Activated CD8-positive, alpha-beta memory T cell treated with anti-CD3 and anti-CD28 coated beads for 1 hour (primary cell): ENCODE results near the gene ADA.
"Not testable (repeated sequence)": the region's sequence is repeated elsewhere in the genome, so short reads cannot be mapped to it uniquely, and the experiment has no call there.

Experiments
- DNase-seq, 2 donors: peaks; one replicate each; pipeline ENCODE4 v3.0.0-alpha.2; 2020; ENCODE audit warnings: low read depth in 1 of 2; ENCODE audit errors: extremely low read depth in 1 of 2

ADA gene

GRCh38 chr20:44651684-44652423 lies at the start of gene ADA:
Gene ADA (minus strand): TSS chr20:44651699. CDS start chr20:44651607, 92 bp downstream.
- DNase-seq: peak in 1 of 2 donors; percentile 27

- no peak for DNase-seq
These were observed 48.8 kb upstream of the ADA start for GRCh38 chr20:44700306-44700705.

GRCh38 chr20:44698351-44698750 lies 46.9 kb upstream of the ADA start:
- no peak for DNase-seq

- DNase-seq: not testable (repeated sequence)
These were observed 45.5 kb upstream of the ADA start for GRCh38 chr20:44697041-44697440.

- no peak for DNase-seq
These were observed 44.8 kb upstream of the ADA start for GRCh38 chr20:44696315-44696714.

- no peak for DNase-seq
These were observed 44.3 kb upstream of the ADA start for GRCh38 chr20:44695674-44696300.

- DNase-seq: no peak
These were observed 43.8 kb upstream of the ADA start for GRCh38 chr20:44695295-44695673.

GRCh38 chr20:44694159-44694558 lies 42.7 kb upstream of the ADA start:
- no peak for DNase-seq

- no peak for DNase-seq
These were observed 42.1 kb upstream of the ADA start for GRCh38 chr20:44693627-44694026.

GRCh38 chr20:44692932-44693480 lies 41.5 kb upstream of the ADA start:
- no peak for DNase-seq

GRCh38 chr20:44691424-44692423 lies 40.2 kb upstream of the ADA start:
- DNase-seq: no peak

GRCh38 chr20:44690781-44691423 lies 39.4 kb upstream of the ADA start:
- no peak for DNase-seq

- DNase-seq: no peak
These were observed 38.3 kb upstream of the ADA start for GRCh38 chr20:44689809-44690208.

- DNase-seq: no peak
These were observed 36.6 kb upstream of the ADA start for GRCh38 chr20:44688053-44688625.

- DNase-seq: no peak
These were observed 35.4 kb upstream of the ADA start for GRCh38 chr20:44686934-44687333.

- DNase-seq: no peak
These were observed 32.8 kb upstream of the ADA start for GRCh38 chr20:44684047-44684967.

GRCh38 chr20:44683263-44684046 lies 32.0 kb upstream of the ADA start:
- peak in 1 of 2 donors; percentile 30 for DNase-seq

- DNase-seq: no peak
These were observed 30.5 kb upstream of the ADA start for GRCh38 chr20:44681796-44682566.
